Testis (tissue), 2 donors: ENCODE measurements around the gene PTGER1.

Experiments used
- CTCF ChIP-seq, 3 experiments: fragments of 450-650 bp in 2 of 3; fragments of 200-600 bp in 1 of 3; sonication (generic) in 1 of 3; IDR thresholded peaks; one replicate each; pipeline ENCODE4 v1.5.1; 2016 to 2019; ENCODE audit warnings: antibody characterized with exemption in 3 of 3, mild to moderate bottlenecking in 2 of 3, moderate library complexity in 1 of 3
- POLR2A ChIP-seq: fragments of 450-650 bp; IDR thresholded peaks from one replicate; pipeline ENCODE4 v1.6.1; 2017; ENCODE audit warnings: antibody characterized with exemption, mild to moderate bottlenecking, moderate library complexity

GRCh38 chr19:14476327-14476672 lies 1.1 kb upstream of the PTGER1 start:
- no peak for TF ChIP-seq CTCF (IDR thresholded peaks at IDR 0.05)
- TF ChIP-seq POLR2A, result no peak
